T-helper 17 cell (primary cell): ENCODE data around the gene HEATR5A. TPM values are rescaled to one million over a fixed set of nuclear protein-coding genes. Genes with fewer than 3 reads are reported as not detected.
"Not testable (repeated sequence)": the region's sequence is repeated elsewhere in the genome, so short reads cannot be mapped to it uniquely, and the experiment has no call there.

Experiments used
- ATAC-seq: fragments of 150-1000 bp; cut with Tn5 transposase; 2 replicates; pipeline ENCODE4 v1.10.0; 2021; ENCODE audit warnings: mild to moderate bottlenecking, moderate library complexity
- DNase-seq, 3 donors: peaks; one replicate each; pipeline versions ENCODE4 v3.0.0 to v3.0.0-alpha.2; 2020 to 2021
- H3K9me3 ChIP-seq: one replicate; pipeline ENCODE4 v1.7.0; 2013; ENCODE audit warnings: low read length, mild to moderate bottlenecking; ENCODE audit not compliant: control insufficient read depth, poor library complexity, severe bottlenecking
- H3K27ac Mint-ChIP-seq: one replicate; pipeline ENCODE4 v1.8.0; 2022; ENCODE audit warnings: mild to moderate bottlenecking, moderate library complexity, mixed read lengths
- H3K27me3 Mint-ChIP-seq: one replicate; pipeline ENCODE4 v1.8.0; 2022; ENCODE audit warnings: mixed read lengths
- H3K36me3 Mint-ChIP-seq: one replicate; pipeline ENCODE4 v1.8.0; 2022; ENCODE audit warnings: low read depth, mixed read lengths
- H3K4me1 Mint-ChIP-seq: one replicate; pipeline ENCODE4 v1.8.0; 2022; ENCODE audit warnings: mild to moderate bottlenecking, mixed read lengths
- H3K4me3 Mint-ChIP-seq: one replicate; pipeline ENCODE4 v1.8.0; 2022; ENCODE audit warnings: mild to moderate bottlenecking, moderate library complexity, mixed read lengths
- total RNA-seq, 4 donors: library from RNA in 2 of 4; stranded (reverse) in 2 of 4; gene quantifications; one replicate each; pipeline ENCODE4 v1.2.3 and lab custom pipeline; 2022 to 2026

The HEATR5A gene
- total RNA-seq, 2 donors from 2014 or later = 7.9 to 8.3 TPM

- no peaks in the 10 kb centered on the region for H3K36me3 Mint-ChIP-seq
- no peak overlapping the region for H3K27ac Mint-ChIP-seq
- H3K9me3 ChIP-seq = no peaks in the 10 kb centered on the region
- H3K4me1 Mint-ChIP-seq = peaks cover 5% of the 10 kb centered on the region
- no peak overlapping the region for H3K4me3 Mint-ChIP-seq
- no peaks in the 10 kb centered on the region for H3K27me3 Mint-ChIP-seq
- no peak for ATAC-seq
- no peak for DNase-seq
Measured at GRCh38 chr14:31275731-31276130, 144.6 kb downstream of the HEATR5A start.

- no peak for ATAC-seq
- no peaks in the 10 kb centered on the region for H3K9me3 ChIP-seq
- DNase-seq = no peak
- Mint-ChIP-seq H3K27ac (peak overlapping the region; percentile 47), H3K27me3 (peaks cover 5% of the 10 kb centered on the region), H3K36me3 (no peaks in the 10 kb centered on the region), H3K4me1 (peaks cover 5% of the 10 kb centered on the region), H3K4me3 (no peak overlapping the region)
Measured at GRCh38 chr14:31271648-31272047, 148.7 kb downstream of the HEATR5A start.

- DNase-seq (no peak), ATAC-seq (no peak)
- no peak overlapping the region for H3K4me3 Mint-ChIP-seq
- H3K27ac Mint-ChIP-seq = no peak overlapping the region
- H3K4me1 Mint-ChIP-seq = peaks cover 9% of the 10 kb centered on the region
- H3K36me3 Mint-ChIP-seq = no peaks in the 10 kb centered on the region
- no peaks in the 10 kb centered on the region for H3K9me3 ChIP-seq
- peaks cover 5% of the 10 kb centered on the region for H3K27me3 Mint-ChIP-seq
Measured at GRCh38 chr14:31270196-31270772, 150.1 kb downstream of the HEATR5A start.

- H3K4me1 Mint-ChIP-seq = peaks cover 11% of the 10 kb centered on the region
- DNase-seq (no peak), ATAC-seq (no peak)
- no peaks in the 10 kb centered on the region for H3K36me3 Mint-ChIP-seq
- H3K27ac Mint-ChIP-seq = no peak overlapping the region
- peaks cover 5% of the 10 kb centered on the region for H3K27me3 Mint-ChIP-seq
- H3K4me3 Mint-ChIP-seq = no peak overlapping the region
- no peaks in the 10 kb centered on the region for H3K9me3 ChIP-seq
Measured at GRCh38 chr14:31269634-31270195, 150.6 kb downstream of the HEATR5A start.

GRCh38 chr14:31268216-31268615 is 152.1 kb downstream of the HEATR5A start:
- Mint-ChIP-seq H3K27me3 (peaks cover 5% of the 10 kb centered on the region), H3K4me3 (no peak overlapping the region), H3K27ac (no peak overlapping the region), H3K4me1 (peaks cover 13% of the 10 kb centered on the region), H3K36me3 (no peaks in the 10 kb centered on the region)
- DNase-seq (no peak), ATAC-seq (no peak)
- H3K9me3 ChIP-seq = no peaks in the 10 kb centered on the region

- ATAC-seq = no peak
- DNase-seq = no peak
- Mint-ChIP-seq H3K27me3 (peaks cover 5% of the 10 kb centered on the region), H3K4me3 (no peak overlapping the region), H3K27ac (peak overlapping the region; percentile 75), H3K4me1 (peaks cover 13% of the 10 kb centered on the region), H3K36me3 (no peaks in the 10 kb centered on the region)
- no peaks in the 10 kb centered on the region for H3K9me3 ChIP-seq
Measured at GRCh38 chr14:31266437-31267331, 153.7 kb downstream of the HEATR5A start.

GRCh38 chr14:31265701-31266398 is 154.5 kb downstream of the HEATR5A start:
- ATAC-seq = no peak
- H3K27ac Mint-ChIP-seq = peak overlapping the region; percentile 43
- H3K36me3 Mint-ChIP-seq = no peaks in the 10 kb centered on the region
- peaks cover 5% of the 10 kb centered on the region for H3K27me3 Mint-ChIP-seq
- H3K9me3 ChIP-seq = no peaks in the 10 kb centered on the region
- DNase-seq = no peak
- no peak overlapping the region for H3K4me3 Mint-ChIP-seq
- peaks cover 13% of the 10 kb centered on the region for H3K4me1 Mint-ChIP-seq

GRCh38 chr14:31263485-31264133 is 156.7 kb downstream of the HEATR5A start:
- no peak overlapping the region for H3K27ac Mint-ChIP-seq
- H3K9me3 ChIP-seq = no peaks in the 10 kb centered on the region
- DNase-seq (no peak), ATAC-seq (no peak)
- peaks cover 13% of the 10 kb centered on the region for H3K4me1 Mint-ChIP-seq
- H3K36me3 Mint-ChIP-seq = no peaks in the 10 kb centered on the region
- peaks cover 5% of the 10 kb centered on the region for H3K27me3 Mint-ChIP-seq
- H3K4me3 Mint-ChIP-seq = no peak overlapping the region

- peaks cover 1% of the 10 kb centered on the region for H3K27me3 Mint-ChIP-seq
- no peak overlapping the region for H3K4me3 Mint-ChIP-seq
- ATAC-seq = no peak
- H3K4me1 Mint-ChIP-seq = peaks cover 13% of the 10 kb centered on the region
- DNase-seq = no peak
- no peak overlapping the region for H3K27ac Mint-ChIP-seq
- no peaks in the 10 kb centered on the region for H3K9me3 ChIP-seq
- no peaks in the 10 kb centered on the region for H3K36me3 Mint-ChIP-seq
Measured at GRCh38 chr14:31261859-31262731, 158.3 kb downstream of the HEATR5A start.

- Mint-ChIP-seq H3K4me3 (no peak overlapping the region), H3K27ac (no peak overlapping the region), H3K27me3 (peaks cover 4% of the 10 kb centered on the region), H3K4me1 (peaks cover 12% of the 10 kb centered on the region), H3K36me3 (no peaks in the 10 kb centered on the region)
- DNase-seq (no peak), ATAC-seq (no peak)
- no peaks in the 10 kb centered on the region for H3K9me3 ChIP-seq
Measured at GRCh38 chr14:31261523-31261858, 158.9 kb downstream of the HEATR5A start.

- not testable (repeated sequence) for H3K36me3 Mint-ChIP-seq, H3K4me3 Mint-ChIP-seq, H3K9me3 ChIP-seq, H3K4me1 Mint-ChIP-seq, H3K27me3 Mint-ChIP-seq, ATAC-seq, H3K27ac Mint-ChIP-seq, DNase-seq
Measured at GRCh38 chr14:31259040-31259435, 161.3 kb downstream of the HEATR5A start.

GRCh38 chr14:31258427-31259039 is 161.8 kb downstream of the HEATR5A start:
- Mint-ChIP-seq H3K36me3 (no peaks in the 10 kb centered on the region), H3K4me1 (no peaks in the 10 kb centered on the region), H3K27ac (no peak overlapping the region), H3K4me3 (no peak overlapping the region), H3K27me3 (peaks cover 4% of the 10 kb centered on the region)
- no peak for DNase-seq
- no peaks in the 10 kb centered on the region for H3K9me3 ChIP-seq
- ATAC-seq = no peak
